GM12872 (cell line): ENCODE results near the gene CBX8.

Experiments used
- TF ChIP-seq, protein P1 (sequence below): IDR thresholded peaks from 3 replicates; pipeline ENCODE4 v1.5.1; 2011; ENCODE audit warnings: low read depth, mild to moderate bottlenecking, low read length, moderate library complexity; ENCODE audit not compliant: insufficient read depth

The CBX8 gene

DNA sequence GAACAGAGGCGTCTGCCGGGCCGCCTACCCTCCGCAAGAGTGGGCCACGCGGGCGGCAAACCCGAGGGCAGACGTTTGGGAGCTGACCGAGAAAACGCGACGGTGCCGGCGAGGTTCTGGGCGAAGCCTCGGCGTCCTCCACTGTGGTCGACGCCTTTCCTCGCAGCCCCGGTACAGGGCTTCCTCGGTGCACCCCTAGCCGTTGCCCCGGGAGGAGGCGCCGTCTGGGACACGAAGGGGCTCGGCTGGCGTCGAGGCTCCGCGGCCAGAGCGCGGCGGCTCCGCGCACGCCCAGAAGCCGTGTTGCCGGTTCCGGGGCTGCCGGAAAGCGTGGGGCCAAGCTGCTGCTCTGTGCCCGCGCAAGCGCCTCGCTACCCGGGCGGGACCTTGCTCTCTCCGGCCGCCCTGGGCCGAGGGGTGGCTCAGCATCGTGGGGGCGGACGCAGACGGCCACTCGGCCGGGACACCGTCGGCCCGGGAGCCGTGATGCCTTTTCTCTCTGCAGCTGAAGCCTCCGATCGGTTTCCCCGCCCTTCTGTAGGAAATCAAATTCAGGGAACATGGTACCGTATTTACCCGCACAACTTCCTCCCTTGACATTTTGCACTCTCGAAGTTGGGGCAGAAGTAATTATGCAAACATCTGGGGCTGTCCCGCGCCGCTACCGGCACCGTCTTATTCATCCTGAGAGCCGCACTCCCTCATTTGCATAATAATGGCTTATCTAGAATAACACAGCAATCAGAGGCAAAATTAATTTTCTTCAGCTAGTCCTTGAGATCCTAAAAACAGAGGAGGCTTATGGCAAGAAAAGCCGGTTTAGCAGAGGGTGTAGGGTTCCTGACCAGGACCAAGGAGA, 7.3 kb upstream of the CBX8 start:
- TF ChIP-seq, protein P1, sequence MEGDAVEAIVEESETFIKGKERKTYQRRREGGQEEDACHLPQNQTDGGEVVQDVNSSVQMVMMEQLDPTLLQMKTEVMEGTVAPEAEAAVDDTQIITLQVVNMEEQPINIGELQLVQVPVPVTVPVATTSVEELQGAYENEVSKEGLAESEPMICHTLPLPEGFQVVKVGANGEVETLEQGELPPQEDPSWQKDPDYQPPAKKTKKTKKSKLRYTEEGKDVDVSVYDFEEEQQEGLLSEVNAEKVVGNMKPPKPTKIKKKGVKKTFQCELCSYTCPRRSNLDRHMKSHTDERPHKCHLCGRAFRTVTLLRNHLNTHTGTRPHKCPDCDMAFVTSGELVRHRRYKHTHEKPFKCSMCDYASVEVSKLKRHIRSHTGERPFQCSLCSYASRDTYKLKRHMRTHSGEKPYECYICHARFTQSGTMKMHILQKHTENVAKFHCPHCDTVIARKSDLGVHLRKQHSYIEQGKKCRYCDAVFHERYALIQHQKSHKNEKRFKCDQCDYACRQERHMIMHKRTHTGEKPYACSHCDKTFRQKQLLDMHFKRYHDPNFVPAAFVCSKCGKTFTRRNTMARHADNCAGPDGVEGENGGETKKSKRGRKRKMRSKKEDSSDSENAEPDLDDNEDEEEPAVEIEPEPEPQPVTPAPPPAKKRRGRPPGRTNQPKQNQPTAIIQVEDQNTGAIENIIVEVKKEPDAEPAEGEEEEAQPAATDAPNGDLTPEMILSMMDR, result no peak

DNA sequence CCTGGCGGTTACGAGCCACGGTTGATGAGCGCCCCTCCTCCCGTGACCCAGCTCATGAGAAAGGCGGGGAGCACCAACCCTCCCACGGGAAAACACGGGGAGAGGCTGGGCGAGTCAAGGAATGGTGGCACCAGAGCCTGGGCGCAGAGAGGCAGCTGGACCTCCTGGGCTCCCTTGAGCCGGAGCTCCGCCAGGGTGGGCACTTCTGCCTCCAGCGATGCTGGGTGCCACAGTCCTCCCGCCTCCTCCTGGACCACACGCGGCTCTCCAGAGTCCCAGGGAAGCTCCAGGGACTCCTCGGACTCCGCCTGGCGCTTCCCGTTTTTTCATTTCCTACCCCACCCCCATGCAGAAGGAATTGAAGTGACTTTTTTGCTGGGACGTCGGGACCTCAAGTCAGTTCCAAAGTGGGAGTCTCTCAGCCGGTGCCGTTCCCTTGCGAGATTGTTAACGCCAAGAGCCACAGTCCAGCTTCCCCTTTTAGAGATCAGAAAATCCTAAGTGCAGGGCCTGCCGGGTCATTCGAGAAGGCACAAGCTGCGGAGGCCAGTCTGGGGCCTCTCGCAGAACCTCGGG, 6.6 kb upstream of the CBX8 start:
- TF ChIP-seq, protein P1, result no peak

DNA sequence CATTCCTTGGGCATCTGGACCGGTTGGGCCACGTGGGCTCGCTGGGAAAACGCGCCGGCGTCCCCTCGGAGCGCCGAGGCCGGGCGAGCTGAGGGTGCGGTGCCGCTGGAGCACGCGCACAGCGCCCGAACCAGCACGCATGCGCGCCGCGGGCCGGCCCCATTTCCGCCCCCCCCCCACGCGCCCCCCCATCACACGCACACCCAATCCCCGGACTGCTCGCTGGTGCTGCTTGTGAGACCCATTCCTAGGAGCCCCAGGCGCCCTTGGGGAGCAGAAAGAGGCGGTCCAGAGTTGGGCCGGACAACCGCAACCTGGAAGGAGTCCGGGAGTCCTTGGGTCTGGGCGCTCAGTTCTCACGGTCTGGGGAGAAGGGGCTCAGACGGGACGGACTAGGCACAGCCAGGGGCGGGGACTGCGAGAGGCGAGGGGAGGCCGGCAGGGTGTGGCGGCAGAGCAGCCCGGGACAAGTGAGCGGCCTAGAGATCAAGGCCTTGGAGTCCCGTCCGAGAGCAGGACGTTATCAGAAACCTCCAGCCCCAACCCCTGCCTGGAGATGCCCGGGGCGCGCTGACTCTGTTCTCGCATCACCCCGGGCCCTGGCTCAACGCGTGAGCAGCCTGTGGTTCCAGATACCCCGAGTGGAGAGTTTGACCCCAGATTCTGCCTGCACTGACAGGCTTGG, 6.0 kb upstream of the CBX8 start:
- TF ChIP-seq, protein P1, result no peak

DNA sequence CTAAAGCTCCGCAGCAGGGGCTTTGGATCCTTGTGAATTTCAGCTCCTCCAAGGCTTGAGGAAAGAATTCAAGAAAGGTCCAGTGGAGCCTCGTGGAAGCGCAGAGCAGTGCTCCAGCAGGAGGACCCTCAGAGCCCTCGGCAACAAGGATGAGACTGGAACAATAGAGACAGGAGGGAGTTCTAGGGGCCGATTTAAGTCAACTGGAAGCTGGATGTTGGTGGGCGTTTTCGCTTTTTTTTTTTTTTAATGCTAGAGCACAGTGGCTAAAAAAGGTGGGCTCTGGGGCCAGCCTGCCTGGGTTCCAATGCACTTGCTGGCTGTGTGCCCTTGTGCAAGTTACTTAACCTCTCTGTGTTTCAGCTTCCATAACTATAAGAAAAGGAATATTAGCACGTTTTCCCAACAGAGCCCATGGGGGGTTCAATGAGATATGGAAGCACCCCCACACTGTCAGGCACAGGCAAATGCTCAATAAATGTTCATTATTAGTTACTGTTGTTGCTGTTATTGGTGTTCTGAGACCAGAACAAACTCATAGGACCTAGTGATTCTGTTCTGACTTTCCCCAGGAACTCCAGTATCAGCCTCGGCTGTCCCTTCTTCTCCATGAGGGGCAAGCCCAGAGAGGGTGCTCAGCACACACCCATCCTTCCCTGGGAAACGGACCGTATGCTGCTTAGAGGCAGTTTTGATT, 5.3 kb upstream of the CBX8 start:
- TF ChIP-seq, protein P1, result no peak

DNA sequence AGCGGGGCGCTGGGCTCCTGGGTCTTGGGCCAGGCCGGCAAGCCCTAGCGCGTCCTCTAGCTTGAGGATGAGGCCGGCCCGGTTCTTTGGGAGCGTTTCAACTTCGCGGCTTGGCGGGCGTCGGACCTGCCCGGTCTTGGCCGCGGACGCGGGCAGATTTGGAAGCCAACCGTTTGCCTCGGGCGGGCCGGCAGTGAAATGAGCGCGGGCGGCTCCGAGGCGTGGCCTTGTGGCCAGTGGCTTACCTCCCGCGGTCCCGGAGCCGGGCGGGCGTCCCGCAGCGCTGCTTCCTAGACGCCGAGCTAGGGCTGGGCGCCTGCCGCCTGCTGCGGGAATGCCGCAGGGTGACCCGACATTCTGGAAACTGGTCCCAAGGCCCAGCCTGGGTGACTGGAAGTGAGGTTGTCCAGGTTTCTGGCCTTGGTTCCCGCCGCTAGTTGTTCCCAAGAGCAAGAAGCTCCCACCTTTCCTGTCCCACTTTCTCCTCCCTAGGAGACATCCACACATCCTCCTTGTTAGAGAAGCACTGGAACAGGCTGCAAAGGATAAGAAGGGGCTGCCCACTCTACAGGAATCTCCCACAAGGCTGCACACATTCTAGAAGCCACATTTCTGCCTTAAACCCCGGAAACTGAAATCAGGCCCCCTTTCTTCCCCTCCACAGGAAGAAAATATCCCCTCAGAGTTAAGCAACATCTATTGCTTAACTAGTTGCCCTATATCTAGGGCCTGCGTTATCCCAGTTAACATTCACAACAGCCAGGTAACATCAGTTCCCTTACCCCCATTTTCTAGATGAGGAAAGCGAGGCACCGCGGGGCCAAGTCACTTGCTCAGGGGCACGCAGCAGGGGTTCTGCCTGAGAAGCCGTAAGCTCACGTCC, 4.5 kb upstream of the CBX8 start:
- TF ChIP-seq, protein P1, result no peak

DNA sequence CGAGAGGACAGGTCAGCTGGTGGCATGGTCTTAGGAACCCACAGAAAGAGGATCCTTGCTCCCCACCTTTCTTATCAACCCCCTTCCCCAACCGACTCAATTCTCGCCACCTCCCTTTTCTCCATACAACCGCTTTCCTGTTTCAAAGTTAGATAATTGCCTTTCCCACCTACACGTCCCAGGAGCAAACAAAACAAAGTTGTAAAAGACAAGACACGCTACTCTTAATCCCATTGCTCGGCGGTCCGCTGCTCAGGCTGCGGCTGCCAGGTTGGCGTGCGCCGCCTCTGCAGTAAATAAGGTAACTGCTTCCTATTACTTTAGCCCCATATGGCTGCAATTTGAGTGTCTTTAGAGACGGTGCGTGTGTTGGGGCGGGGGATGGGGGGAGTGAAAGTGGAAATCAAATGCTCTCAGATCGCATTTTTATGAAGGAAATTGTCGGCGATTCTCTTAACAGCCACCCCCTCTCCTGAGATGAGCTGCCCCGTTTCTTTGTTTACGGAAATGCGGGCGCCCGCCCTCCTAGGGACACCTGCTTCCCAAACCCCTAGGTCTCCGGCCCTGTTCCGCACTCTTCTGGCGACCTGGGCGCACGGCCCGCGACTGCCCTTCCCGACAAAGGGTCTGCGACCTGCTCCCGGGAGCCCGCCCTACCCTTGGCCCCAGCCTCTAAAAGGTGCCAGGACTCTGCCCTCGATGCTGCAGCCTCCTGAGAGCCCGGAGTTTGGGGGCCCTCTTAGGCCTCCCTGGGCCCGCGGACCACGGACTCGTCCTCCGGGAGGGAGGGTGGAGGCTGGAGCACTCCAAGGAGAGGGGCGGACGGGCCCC, 3.7 kb upstream of the CBX8 start:
- TF ChIP-seq, protein P1, result no peak
